ENCODE results near the gene DNASE1L3. TPM values are rescaled to one million over a fixed set of nuclear protein-coding genes. Genes with fewer than 3 reads are reported as not detected.

Gene DNASE1L3
- total RNA-seq, 1 experiment from 2014 or later: not detected

DNA sequence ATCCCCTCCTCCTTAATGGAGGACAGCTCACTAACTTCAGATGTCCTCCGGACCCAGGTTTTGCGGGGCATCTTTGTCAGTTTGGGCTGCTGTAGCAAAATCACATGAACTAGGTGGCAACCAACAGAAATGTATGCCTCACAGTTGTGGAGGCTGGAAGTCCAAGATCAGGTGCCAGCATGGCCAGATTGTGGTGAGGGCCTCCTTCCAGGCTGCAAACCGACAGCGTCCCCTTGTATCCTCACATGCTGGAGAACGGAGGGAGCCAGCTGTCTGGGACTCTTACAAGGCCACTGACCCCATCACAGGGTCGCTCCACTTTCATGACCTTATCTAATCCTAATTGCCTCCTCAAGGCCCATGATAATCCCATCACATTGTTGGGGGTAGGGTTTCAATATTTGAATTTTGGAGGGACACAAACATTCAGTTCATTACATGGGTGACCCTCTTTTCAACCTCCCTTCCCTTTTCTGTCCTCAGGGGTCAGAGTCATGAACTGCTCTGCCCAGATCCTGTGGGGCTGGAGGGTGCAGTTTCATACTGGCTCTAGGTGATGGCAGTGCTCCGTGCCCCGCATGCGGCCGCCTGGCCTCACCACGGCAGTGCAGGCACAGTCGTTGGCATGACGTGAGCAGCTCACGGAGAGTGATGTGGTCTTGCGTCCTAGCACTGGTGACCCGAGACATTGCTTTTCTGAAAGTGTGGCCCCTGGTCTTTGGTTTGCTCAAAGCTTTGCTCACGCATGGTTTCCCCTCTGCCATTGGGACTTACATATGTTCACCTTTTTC is 58.4 kb downstream of the DNASE1L3 start:
- no peak for DNase-seq (ENCODE audit: low read depth)
- in situ Hi-C loops (cut with HindIII; ENCODE audit: low pct_unique_long_range_greater_than_20kb, low sequenced_read_pairs): loop anchor here (25.0 kb wide), 1 partner anchor 140 kb away; the partner anchor contains the start of gene FLNB

DNA sequence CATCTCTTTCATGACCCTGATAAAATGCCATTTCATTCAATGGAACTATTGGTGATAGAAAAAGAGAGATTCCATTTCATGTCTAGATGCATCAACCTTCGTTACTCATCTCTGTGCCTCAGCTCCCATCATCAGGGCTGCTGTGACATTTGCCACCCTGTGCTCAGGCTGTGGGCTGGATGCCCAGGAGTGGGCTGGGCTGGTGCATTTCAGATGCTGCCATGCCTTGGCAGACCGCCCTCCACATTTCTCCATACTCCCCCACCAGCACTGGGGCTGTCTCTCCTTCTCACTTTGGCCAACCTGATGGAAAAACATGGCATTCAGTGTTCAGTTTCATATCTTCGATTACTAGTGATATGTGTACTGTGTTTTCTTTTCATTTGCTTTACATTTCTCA is 59.1 kb downstream of the DNASE1L3 start:
- in situ Hi-C loops (cut with HindIII; ENCODE audit: low pct_unique_long_range_greater_than_20kb, low sequenced_read_pairs): loop anchor here (25.0 kb wide), 1 partner anchor 139 kb away; the partner anchor contains the start of gene FLNB
- DNase-seq (ENCODE audit: low read depth): no peak

DNA sequence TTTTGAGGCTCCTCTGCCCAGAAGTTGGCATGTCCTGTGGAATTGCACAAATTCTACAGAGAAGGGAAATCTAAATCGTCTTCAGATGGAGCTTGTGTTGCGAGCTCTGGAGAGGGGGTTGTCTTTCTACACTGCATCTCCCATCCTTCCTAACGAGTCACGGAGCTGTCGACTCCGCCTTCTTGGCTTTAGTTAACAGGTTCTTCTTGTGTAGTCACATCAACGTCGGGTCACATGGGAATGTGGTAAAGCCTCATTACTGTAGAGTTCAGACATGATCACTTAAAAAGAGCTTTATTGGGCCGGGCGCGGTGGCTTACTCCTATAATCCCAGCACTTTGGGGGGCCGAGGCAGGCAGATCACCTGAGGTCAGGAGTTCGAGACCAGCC is 60.0 kb downstream of the DNASE1L3 start:
- in situ Hi-C loops (cut with HindIII; ENCODE audit: low pct_unique_long_range_greater_than_20kb, low sequenced_read_pairs): loop anchor here (25.0 kb wide), 1 partner anchor 139 kb away; the partner anchor contains the start of gene FLNB

DNA sequence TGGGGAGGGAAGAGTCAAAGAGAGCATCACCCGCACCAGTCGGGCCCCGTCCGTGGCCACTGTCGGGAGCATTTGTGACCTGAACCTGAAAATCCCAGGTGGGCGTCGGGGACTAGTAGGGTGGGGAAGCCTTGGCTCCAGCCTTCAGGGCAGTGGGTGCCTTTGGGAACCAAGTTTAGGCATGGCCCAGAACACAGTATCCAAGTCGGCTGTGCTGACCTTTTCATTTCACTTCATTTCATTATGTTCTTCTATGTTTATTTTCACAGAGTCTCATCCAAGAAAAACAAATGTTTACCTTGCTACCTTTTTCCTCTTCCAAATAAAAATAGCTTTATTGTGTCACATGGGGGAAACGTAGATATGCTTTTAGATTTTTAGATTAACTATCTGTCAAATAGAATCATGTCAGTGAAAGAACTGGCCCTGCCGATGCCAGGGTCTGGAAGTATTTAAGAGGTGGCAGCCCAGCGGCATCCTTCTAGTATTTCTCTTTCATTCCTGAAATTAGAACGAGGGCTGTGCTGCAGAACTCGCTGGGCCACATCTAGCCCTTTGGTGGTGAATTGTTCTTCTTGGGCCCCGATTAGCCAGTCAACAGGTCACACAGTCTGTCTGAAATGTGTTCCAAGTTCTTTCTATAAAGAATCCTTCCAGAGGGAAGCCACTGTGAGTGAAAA is 60.5 kb downstream of the DNASE1L3 start:
- in situ Hi-C loops (cut with HindIII; ENCODE audit: low pct_unique_long_range_greater_than_20kb, low sequenced_read_pairs): loop anchor here (25.0 kb wide), 1 partner anchor 138 kb away; the partner anchor contains the start of gene FLNB
- DNase-seq (ENCODE audit: low read depth): no peak

More for the DNA sequence above, 60.0 kb downstream of the DNASE1L3 start:
- DNase-seq (ENCODE audit: low read depth): no peak

DNA sequence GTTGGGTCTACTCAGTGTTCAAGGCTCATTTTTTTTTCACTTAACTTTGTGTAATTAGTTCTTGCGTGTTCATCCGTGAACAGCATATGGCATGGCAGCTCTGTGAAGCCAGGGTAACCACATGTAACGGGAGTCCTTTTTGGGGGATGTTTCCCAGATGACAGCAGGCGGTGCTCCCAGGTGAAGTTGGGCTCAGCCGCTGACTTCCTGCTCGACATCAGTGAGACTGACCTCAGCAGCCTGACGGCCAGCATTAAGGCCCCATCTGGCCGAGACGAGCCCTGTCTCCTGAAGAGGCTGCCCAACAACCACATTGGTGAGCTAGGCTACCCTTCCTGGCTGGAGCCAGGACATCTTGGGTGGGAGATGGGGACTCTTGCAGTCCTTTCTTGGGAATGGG is 62.7 kb downstream of the DNASE1L3 start:
- DNase-seq (ENCODE audit: low read depth): no peak
- in situ Hi-C loops (cut with HindIII; ENCODE audit: low pct_unique_long_range_greater_than_20kb, low sequenced_read_pairs): no loop called here

DNA sequence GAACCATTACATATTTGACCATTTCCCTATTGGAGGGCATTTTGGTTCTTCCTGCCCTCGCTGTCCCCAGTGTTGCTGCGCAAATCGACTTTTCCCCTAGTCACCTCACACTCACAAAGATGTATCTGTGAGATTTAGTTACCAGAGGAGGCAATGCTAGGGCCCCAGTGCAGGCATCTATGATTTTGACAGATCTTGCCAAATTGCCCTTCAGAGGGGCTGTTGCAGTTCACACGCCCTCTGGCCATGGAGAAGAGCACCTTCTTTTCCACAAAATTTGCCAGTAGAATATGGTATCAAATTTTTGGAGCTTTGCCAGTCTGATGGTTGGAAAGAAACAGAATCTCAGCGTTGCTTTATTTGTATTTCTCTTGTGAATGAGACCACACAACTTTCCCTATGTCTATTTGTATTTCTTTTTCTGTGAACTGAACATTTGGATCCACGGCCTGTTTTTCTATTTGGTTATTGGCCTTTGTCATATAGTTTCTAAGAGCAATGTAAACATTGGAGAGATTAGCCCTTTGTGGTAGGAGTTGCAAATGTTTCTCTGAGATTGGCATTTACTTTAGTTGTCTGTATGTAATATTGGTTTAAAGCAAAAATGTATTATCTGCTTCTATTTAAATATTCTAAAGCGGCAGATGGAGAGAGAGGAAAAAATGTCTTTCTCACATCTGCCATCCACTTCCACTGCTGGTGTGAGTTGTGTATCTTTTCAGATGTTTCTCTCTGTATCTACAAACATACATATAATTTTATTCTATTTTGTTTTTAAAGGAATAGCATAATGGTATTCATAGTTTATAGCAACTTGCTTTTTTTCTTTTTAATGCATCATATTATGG is 66.1 kb downstream of the DNASE1L3 start:
- in situ Hi-C loops (cut with HindIII; ENCODE audit: low pct_unique_long_range_greater_than_20kb, low sequenced_read_pairs): no loop called here
- no peak for DNase-seq (ENCODE audit: low read depth)

DNA sequence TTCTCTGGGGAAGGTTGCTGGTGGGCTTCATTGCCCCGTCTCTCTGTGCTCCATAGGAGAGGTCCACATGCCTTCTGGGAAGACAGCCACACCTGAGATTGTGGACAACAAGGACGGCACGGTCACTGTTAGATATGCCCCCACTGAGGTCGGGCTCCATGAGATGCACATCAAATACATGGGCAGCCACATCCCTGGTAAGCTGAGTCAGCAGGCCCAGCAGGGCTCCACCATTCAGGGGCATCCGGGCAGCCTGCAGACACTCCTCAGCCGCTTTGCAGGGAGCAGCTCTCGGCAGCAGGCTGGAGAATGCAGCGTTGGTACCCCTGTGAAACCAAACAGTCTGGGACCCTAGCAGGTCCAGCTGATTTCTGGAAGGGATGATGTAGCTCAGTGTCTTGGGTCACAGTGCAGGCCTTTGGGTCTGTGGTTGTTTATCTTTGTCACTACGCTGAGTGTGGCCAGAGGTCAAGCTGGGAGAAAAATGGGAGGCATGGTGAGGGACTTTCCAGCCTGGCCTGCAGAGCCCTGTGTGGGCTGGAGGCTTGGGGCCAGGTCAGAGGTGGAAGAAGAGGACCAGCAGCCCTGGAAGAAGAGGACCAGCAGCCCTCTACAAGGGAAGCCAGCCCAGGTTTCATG is 67.2 kb downstream of the DNASE1L3 start:
- in situ Hi-C loops (cut with HindIII; ENCODE audit: low pct_unique_long_range_greater_than_20kb, low sequenced_read_pairs): no loop called here
- peak; percentile 37 for DNase-seq (ENCODE audit: low read depth)

Other genes with a start within 250 kb of the DNASE1L3 start
- 173 and 197 TPM in 2 replicates for gene FLNB, start 202.6 kb downstream of the DNASE1L3 start, total RNA-seq (2014; rRNA removed; shearing (Covaris generic); ENCODE audit: low replicate concordance)
- gene ABHD6, start 26.8 kb upstream of the DNASE1L3 start, total RNA-seq (2014; rRNA removed; shearing (Covaris generic); ENCODE audit: low replicate concordance): 8.9 and 11.4 TPM in 2 replicates
- 5.2 and 7.7 TPM in 2 replicates for gene RPP14, start 95.3 kb upstream of the DNASE1L3 start, total RNA-seq (2014; rRNA removed; shearing (Covaris generic); ENCODE audit: low replicate concordance)
- gene HTD2, start 95.5 kb upstream of the DNASE1L3 start, total RNA-seq (2014; rRNA removed; shearing (Covaris generic); ENCODE audit: low replicate concordance): 7.9 and 8.7 TPM in 2 replicates
- 14.8 and 18.2 TPM in 2 replicates for gene PXK, start 121.9 kb upstream of the DNASE1L3 start, total RNA-seq (2014; rRNA removed; shearing (Covaris generic); ENCODE audit: low replicate concordance)
- 54.8 and 86.1 TPM in 2 replicates for gene PDHB, start 222.9 kb upstream of the DNASE1L3 start, total RNA-seq (2014; rRNA removed; shearing (Covaris generic); ENCODE audit: low replicate concordance)